Skin epidermis (tissue), 12 donors: Measurements from ENCODE around the gene EEPD1.
"Not testable (repeated sequence)": the region's sequence is repeated elsewhere in the genome, so short reads cannot be mapped to it uniquely, and the experiment has no call there.

Experiments
- H3K27ac ChIP-seq, 21 experiments: fragments of 200-600 bp; sonication (generic) in 11 of 21; one replicate each; pipeline ENCODE4 v1.5.0; 2020; ENCODE audit warnings: mild to moderate bottlenecking in 3 of 21, inconsistent platforms in 2 of 21, moderate library complexity in 2 of 21
- H3K4me3 ChIP-seq, 7 experiments: fragments of 200-600 bp; sonication (generic) in 2 of 7; one replicate each; pipeline ENCODE4 v1.5.0; 2020; ENCODE audit warnings: inconsistent platforms in 2 of 7, mild to moderate bottlenecking in 2 of 7, moderate library complexity in 1 of 7

EEPD1 gene

DNA sequence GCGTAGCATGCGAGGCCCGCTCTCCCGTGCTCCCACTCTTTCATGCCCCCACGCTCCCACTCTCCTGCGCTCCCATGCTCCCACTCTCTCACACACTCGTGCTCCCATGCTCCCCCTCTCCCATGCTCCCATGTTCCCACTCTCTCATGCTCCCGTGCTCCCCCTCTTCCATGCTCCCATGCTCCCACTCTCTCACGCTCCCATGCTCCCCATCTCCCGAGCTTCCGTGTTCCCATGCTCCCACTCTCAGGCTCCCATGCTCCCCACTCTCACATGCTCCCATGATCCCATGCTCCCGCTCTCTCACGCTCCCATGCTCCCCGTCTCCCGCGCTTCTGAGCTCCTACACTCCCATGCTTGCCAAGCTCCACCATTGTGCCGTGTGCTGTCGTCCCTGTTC, 152.2 kb downstream of the EEPD1 start:
- no peak overlapping the region for H3K27ac ChIP-seq
- no peak overlapping the region for H3K4me3 ChIP-seq

DNA sequence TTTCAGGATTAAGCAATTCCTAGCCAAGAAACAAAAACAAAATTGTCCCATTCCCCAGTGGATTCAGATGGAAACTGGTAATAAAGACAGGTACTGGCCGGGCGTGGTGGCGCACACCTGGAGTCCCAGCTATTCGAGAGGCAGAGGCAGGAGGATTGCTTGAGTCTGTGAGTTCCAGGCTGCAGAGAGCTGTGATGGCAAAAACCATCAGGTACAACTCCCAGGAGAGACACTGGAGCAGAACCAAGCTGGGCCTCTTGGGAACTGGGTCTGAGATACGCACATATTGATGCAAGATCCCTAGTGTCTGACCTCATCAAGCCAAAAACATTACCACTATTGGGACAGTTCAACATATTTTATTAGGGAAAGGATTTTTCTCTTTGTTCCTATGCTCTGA, 152.6 kb downstream of the EEPD1 start:
- Histone ChIP-seq H3K4me3 (no peak overlapping the region), H3K27ac (no peak overlapping the region)

DNA sequence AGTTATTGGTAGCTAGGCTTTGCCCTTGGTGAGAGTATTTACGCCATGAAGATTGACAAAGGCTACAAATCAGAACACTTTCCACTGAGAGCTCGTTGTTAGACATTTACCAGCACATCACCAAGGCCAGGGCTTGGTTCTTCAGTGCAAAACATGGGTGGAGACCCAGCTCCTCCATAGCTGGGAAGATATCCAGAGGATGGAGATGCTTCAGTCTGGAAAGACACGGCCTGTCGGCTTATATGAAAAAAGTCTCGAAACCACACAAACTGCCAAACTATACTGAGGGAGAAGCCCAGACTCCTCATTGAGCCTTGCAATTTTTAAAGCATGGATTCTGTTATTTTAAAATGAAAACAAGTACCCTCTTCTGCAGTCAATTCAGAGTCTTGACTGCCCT, 153.2 kb downstream of the EEPD1 start:
- H3K27ac ChIP-seq, result no peak overlapping the region
- H3K4me3 ChIP-seq, result no peak overlapping the region

DNA sequence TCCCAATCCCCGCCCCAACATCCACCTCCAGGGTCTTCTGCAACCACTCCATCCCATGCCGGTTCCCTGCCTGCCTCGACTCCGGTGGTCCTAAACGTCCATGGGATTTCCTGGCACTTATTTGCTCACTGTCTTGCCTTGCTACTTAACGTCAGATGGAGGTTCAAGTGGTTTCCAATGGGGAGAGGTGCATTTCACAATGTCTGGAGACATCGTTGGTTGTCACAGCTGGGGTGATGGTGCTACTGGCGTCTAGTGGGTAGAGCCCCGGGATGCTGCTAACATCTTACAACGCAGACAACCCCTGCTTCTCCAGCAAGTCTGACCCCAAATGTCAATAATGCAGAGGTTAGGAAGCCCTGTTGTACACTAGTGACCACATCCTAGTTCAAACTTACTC, 153.7 kb downstream of the EEPD1 start:
- Histone ChIP-seq H3K27ac (no peak overlapping the region), H3K4me3 (no peak overlapping the region)

DNA sequence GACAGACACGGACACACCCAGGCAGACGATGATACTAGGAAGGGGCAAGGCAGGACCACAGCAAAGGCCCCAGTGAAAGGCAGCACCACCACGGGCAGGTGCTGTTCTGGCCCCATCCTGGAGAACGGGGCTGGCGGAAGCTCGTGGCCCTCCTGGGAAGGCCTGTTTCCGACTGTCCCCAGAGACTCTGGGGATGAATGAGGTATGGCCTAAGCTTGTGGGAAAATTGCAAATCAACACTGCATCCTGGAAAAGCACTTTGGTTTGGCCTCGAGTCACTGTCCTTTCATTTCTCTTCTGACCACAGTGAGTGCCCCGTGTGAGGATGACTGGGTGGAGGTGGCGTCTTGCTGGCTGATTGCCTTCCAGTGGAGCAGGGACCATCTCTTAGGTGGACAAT, 155.0 kb downstream of the EEPD1 start:
- Histone ChIP-seq H3K4me3 (no peak overlapping the region), H3K27ac (no peak overlapping the region)

DNA sequence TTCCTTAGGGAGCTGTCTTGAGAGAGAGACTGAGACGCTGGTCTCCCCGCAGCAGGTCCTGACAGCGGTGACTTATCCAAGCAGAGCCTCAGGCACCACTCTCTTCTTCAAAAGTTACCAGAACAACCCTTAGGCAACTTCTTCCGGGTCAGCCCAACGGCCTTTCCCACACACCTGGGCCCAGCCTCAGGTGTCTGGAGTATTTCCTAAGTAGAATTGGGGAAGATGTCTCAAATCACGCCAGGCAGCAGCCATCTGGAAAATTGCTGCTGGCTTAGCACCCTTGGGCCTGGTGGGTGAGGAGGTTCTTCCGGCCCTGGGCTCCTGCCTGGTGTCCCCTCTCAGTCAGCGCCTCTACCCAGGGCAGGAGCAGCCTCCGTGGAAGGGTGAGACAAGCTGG, 156.2 kb downstream of the EEPD1 start:
- no peak overlapping the region for H3K4me3 ChIP-seq
- H3K27ac ChIP-seq, result no peak overlapping the region

DNA sequence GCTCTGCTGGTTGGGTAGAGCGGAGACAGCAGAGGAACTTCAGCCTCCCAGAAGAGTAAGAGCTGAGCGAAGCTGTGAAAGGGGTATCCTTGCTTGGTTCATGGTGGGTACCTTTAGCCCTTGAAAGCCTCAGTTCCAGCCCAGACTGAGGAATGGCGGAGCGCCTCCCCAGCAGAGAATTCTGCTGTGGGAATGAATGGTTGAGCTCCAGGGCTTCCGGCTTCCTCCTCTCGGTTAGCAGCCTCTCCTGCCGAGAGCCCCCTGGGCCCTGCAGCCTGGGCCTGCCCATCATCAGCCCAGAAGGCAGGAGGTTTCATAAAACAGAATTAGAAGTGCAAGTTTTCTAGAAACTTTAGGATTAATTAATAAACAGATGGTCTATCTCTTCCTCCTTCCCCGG, 156.7 kb downstream of the EEPD1 start:
- no peak overlapping the region for H3K4me3 ChIP-seq
- no peak overlapping the region for H3K27ac ChIP-seq

DNA sequence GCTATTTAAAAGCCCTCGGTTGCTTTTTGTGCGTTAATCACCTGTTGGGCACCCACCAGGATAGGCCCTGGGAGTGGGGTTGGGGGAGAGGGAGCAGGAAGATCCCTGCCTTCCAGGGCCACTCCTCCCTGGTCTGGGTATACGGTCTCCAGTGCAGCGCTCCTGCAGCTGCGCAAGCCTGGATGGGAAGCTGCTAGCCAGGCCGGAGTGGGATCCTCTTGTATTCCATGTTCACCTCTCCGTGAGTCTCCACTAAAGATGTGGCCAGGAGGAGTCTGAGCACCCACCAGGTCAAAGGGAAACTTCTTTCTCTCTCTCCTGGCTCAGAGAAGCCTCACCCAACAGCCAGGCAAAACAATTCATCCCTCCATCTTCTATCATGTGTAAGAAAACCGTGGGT, 157.8 kb downstream of the EEPD1 start:
- Histone ChIP-seq H3K4me3 (no peak overlapping the region), H3K27ac (no peak overlapping the region)

DNA sequence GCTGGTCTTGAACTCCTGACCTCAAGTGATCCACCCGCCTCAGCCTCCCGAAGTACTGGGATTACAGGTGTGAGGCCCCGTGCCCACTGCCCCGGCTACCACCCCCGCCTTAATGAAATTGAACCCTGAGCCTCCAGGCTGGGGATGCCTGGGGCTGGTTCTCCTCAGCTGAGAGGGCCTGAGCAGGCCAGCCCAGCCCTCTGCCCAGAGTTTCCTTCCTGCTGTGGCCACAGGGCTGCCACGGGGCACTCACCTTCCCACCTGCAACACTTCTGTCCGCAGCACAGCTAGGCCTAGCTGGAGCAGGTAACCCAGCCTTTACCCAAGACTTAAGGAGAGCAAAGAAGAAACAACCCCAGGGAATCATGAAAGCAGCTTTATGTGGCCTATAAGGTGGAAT, 158.5 kb downstream of the EEPD1 start:
- no peak overlapping the region for H3K27ac ChIP-seq

DNA sequence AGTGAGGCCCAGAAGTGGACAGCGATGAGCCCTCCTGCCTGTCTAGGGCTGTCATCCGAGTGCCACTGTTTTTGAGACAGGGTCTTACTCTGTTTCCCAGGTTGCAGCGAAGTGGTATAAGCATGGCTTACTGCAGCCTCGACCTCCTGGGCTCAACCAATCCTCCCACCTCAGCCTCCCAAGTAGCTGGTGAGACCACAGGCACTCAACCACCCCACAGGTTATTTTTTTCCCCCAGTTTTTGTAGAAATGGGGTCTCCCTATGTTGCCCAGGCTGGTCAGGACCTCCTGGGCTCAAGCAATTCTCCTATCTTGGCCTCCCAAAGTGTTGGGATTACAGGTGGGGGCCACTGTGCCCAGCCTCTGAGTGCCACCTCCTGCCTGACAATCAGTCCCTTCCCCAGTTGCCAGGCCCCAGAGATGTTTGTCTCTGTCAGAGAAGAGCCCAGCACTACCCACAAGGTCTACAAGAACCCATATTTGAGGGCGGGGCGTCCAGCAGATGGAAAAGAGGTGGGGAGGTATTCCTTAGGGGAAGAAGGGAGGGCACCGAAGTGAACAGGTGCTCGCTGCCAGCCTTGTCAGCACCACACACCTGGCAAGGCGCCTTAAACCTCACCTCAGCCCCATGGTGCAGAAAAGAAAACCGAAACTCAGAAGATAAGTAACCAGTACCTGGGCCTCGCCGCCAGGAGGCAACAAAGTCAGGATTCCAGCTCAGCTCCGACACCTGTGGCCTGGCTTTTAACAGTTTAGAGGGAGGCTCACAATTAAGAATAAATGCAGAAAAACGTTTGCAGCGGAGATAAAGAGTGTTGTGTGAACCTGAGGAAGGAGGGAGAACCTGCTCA, 159.2 kb downstream of the EEPD1 start:
- no peak overlapping the region for H3K27ac ChIP-seq
- no peak overlapping the region for H3K4me3 ChIP-seq

More for the DNA sequence above, 158.5 kb downstream of the EEPD1 start:
- H3K4me3 ChIP-seq, result no peak overlapping the region

DNA sequence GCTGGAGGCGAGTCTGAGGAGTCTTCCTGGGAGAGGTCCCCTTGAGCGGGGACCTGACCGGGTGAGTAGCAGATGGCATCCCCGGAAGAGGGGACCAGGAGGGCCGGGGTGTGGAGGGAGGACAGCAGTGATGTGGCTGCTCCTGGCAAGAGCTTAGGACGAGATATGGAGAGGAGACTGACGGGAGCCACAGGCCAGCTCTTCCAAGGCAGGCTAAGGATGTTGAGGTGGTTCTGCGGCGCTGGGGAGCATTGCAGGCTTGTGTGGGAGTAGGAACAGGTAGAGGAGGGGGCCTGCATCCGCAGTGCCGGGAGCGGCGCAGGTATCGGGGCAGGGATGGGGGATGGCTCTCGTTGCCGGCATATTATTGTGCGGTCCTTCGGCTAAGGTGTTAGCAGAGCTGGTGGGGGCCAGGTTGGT, 159.9 kb downstream of the EEPD1 start:
- H3K4me3 ChIP-seq, result no peak overlapping the region
- no peak overlapping the region for H3K27ac ChIP-seq

DNA sequence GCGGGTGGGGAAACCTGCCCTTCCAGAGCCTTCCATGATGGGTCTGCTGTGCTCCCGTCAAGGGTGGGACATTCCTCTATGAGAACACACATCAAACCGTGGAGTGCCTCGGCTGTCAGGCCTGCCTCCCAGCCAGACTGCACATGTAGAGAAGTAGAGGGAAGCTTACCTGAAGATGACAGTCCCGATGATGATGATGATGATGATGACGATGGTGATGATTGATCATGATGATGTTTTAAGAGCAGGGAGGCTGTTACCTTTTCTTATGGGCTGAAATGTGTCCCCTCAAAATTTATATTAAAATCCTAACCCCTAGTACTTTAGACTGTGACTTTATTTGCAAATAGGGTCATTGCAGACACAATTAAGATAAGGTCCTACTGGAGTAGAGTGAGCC, 160.6 kb downstream of the EEPD1 start:
- H3K4me3 ChIP-seq, result no peak overlapping the region

DNA sequence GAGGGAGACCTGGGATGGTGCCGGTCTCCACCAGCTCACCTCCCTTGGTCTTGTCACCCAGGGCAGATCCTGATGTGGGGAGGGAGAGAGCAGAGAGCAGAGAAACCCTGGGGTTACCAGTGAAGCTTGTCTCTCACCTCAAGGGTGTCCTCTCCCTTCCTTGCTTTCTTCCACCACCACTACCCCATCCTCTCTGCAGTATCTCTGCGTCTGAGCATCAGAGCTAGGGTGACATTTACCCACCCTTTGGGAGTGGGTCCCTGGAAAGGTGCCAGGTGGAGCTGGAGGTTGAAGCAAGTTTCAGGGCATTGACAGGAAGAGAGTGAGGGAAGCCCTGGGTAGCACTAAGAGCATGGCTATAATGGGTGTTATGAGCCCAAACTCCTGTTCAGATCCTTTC, 161.4 kb downstream of the EEPD1 start:
- H3K27ac ChIP-seq, result no peak overlapping the region

More for the DNA sequence above, 160.6 kb downstream of the EEPD1 start:
- no peak overlapping the region for H3K27ac ChIP-seq

DNA sequence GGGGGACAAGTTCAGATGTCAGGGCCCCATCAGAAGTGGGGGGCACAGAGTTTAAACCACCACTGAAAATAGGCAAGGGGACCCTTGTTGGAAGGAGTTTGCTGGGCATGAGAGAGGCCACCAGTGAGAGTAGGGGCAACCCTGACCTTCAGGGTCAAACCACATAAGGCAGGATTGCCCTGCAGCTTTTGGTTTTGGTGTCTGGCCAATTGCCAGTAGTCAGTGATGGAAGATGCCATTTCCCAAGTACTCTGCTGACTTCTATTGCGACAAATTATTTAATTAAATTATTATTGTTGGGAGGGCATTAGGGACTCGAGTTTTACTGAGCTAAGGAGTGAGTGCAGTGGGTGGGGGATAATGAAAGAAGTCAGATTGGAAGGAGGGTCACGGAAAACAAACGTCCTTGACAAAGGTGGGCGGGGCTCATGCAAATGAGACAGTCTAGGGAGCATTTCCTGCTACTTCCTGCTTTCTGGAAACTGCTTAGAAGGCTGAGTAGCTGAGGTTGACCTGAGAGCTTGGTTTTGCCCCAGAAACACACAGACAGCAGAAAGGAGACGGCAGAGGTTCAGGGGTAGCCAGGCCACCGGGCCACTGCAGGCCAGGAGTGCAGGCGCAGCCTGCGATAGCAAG, 162.4 kb downstream of the EEPD1 start:
- Histone ChIP-seq H3K27ac (no peak overlapping the region), H3K4me3 (no peak overlapping the region)

More for the DNA sequence above, 161.4 kb downstream of the EEPD1 start:
- H3K4me3 ChIP-seq, result no peak overlapping the region

DNA sequence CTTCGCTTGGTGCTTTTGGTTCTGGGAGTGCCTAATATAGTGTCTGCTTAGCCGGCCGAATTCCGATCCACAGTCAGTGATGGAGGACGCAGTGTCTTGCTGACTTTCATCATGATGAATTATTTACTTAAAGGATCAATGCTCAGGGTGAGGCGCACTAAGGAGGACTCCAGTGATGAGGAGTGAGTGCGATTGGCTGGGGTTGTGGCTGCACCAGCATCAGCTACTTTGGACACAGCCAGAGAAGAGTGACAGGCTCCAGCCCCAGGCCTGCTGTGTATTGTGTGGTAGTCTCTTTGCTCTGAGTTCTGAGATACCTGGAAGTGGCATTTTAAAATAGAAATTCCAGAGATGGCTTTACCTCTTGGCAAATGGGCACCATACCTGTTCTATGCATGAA, 163.3 kb downstream of the EEPD1 start:
- H3K4me3 ChIP-seq, result no peak overlapping the region
- H3K27ac ChIP-seq, result no peak overlapping the region

DNA sequence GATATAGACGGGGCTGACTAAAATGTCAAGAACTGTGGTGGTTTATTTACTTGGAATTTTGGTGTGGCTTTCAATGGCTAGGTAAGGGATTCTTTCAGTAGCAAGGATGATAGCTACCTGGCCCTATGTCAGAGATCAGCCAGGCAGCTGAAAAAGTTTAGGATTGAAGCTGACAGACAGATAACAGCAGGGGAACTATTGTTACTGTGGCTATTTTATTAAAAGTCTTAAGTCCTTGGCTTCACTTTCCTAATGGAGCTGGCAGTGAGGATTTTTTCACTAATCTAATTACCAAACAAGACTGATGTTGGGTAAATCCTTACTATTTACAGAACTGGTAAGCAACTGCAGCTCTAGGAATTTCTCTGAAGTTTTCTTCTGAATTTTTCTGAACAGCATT, 164.2 kb downstream of the EEPD1 start:
- H3K27ac ChIP-seq, result no peak overlapping the region
- no peak overlapping the region for H3K4me3 ChIP-seq

DNA sequence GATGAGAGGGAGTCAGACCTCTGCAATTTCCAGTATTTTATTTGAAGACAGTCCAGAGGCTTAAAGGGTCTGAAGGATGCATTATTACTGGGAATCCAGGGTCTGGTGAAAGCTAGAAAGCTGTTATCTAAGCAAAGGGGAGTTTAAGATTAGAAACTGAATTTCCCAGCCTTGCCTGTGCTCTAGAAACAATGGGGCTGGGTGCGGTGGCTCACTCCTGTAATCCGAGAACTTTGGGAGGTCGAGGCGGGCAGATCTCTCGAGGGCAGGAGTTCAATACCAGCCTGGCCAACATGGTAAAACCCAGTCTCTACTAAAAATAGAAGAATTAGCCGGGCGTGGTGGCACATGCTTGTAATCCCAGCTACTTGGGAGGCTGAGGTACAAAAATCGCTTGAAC, 165.1 kb downstream of the EEPD1 start:
- Histone ChIP-seq H3K4me3 (no peak overlapping the region), H3K27ac (no peak overlapping the region)

DNA sequence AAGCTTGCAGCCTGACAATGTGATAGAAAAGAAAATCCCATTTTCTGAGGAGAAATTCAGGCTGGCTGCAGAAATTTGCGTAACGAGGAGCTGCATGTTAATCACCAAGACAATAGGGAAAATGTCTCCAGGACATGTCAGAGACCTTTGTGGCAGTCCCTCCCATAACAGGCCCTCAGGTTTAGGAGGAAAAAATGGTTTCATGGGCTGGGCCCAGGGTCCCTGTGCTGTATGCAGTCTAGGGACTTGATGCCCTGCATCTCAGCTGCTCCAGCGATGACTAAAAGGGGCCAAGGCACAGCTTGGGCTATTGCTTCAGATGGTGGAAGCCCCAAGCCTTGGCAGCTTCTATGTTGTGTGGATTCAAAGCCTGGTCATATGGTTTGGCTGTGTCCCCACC, 168.2 kb downstream of the EEPD1 start:
- H3K4me3 ChIP-seq, H3K27ac ChIP-seq: not testable (repeated sequence)

DNA sequence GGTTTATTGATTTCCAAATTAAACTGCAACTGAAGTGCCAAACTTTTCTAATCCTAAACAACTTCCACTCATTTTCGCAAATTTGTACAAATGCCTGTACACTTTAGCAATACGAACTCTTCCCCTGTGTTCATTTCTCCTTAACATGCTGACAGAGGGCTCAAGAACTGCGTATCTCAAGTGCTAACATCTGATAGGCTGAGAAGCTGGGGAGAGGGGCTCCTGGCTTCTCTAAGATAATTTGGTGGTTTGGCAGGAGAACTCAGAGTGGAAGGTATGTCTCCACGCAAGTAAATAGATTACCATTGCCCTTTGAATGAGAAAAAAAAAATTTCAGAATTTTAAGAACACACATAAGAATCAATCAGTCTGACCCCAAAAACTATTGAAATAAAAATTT, 183.3 kb downstream of the EEPD1 start:
- no peak overlapping the region for H3K4me3 ChIP-seq
- no peak overlapping the region for H3K27ac ChIP-seq

DNA sequence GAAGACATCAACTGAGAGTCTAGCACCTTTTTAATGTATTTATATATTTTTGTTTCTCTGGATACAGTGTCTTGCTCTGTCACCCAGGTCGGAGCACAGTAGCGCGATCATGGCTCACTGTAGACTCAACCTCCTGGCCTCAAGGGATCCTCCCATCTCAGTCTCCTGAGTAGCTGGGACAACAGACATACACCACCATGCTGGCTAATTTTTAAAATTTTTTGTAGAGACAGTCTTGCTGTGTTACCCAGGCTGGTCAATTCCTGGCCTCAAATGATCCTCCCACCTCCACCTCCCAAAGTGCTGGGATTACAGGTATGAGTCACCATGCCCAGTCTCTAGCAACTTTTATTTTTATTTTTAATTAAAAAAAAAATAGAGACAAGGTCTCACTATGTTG, 185.2 kb downstream of the EEPD1 start:
- no peak overlapping the region for H3K4me3 ChIP-seq
- no peak overlapping the region for H3K27ac ChIP-seq

DNA sequence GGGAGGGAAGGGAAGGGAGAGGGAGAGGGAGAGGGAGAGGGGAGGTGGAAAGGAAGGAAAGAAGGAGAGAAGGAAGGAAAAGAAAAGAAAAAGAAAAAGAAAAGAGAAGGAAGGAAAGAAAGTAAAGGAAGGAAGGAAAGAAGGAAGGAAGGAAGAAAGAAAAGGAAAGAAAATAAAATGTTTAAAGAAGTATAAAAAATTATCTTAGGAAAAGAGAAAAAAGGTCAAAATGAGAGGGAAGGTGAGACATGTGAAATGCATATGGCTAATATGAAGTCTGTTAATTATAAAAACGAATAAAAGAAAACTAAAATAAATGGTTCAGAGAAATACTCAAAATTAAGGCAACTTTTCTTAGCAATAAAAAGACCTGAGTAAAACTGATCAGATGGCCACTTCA, 190.5 kb downstream of the EEPD1 start:
- Histone ChIP-seq H3K27ac (no peak overlapping the region), H3K4me3 (no peak overlapping the region)

DNA sequence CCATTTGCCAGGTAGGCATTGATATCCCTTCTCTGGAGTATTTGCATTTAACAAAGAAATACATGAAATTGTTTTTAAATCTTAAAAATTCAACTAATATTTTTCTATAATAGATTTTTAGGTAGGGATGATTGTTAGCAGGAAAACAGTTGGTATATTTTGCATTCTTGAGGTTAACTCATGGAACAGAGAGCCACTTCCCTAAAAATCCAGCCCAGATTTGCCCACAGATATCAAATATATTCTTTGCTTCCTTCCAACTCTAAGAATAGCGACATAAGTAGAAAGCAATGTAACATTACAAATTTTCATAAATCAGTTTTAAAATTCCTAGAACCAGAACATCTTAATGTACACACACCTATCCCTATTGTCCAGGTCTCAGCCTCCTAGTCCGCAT, 191.6 kb downstream of the EEPD1 start:
- H3K27ac ChIP-seq, result no peak overlapping the region

More for the DNA sequence above, 191.6 kb downstream of the EEPD1 start:
- no peak overlapping the region for H3K4me3 ChIP-seq
